Measurements from ENCODE around the gene CLDN9. TPM values are rescaled to one million over a fixed set of nuclear protein-coding genes. Genes with fewer than 3 reads are reported as not detected.
A peak's percentile ranks its signal among the peaks of the same experiment; 100 is the strongest.

The CLDN9 gene
- total RNA-seq, 1 experiment from 2014 or later, result not detected

GRCh38 chr16:3035972-3036725 lies 23.4 kb downstream of the CLDN9 start:
- no TSS peak for BruUV-seq (replicated peaks)
- H3K27me3 ChIP-seq (replicated peaks; ENCODE audit: insufficient read depth, low read depth, low read length, poor library complexity), result peaks cover 68% of the 10 kb centered on the region
- H3K36me3 ChIP-seq (ENCODE audit: insufficient read depth, low read length, poor library complexity, severe bottlenecking), result no peaks in the 10 kb centered on the region
- H3K4me1 ChIP-seq (ENCODE audit: insufficient read depth, low read length, poor library complexity, severe bottlenecking), result no peaks in the 10 kb centered on the region
- TF ChIP-seq EZH2 (IDR thresholded peaks at IDR 0.05; ENCODE audit: borderline replicate concordance, low read depth, low read length, poor library complexity, severe bottlenecking) (peak; percentile 59), CTCF (conservative IDR thresholded peaks at IDR 0.05; ENCODE audit: low read depth, low read length) (no peak)
- POLR2A ChIA-PET (ENCODE audit: low non-redundant PET), result no interaction called here
- H3K4me3 ChIP-seq (ENCODE audit: low read depth, low read length, poor library complexity, severe bottlenecking), result no peak overlapping the region
- no peak overlapping the region for H3K27ac ChIP-seq (ENCODE audit: low read depth, low read length, poor library complexity, severe bottlenecking)
- intact Hi-C loops (cut with micrococcal nuclease; ENCODE audit: unreplicated experiment), result no loop called here
- no peaks in the 10 kb centered on the region for H3K9me3 ChIP-seq (ENCODE audit: low read depth, low read length, poor library complexity, severe bottlenecking)
- CTCF ChIA-PET, result interaction anchor here (0.6 kb wide), 1 partner anchor 20 kb away, joined by 9 read pairs; no protein-coding TSS in a partner anchor
- DNase-seq (ENCODE audit: low spot score), result no peak

- Histone ChIP-seq H3K36me3 (ENCODE audit: insufficient read depth, low read length, poor library complexity, severe bottlenecking) (no peaks in the 10 kb centered on the region), H3K9me3 (ENCODE audit: low read depth, low read length, poor library complexity, severe bottlenecking) (no peaks in the 10 kb centered on the region), H3K4me1 (ENCODE audit: insufficient read depth, low read length, poor library complexity, severe bottlenecking) (no peaks in the 10 kb centered on the region), H3K27ac (ENCODE audit: low read depth, low read length, poor library complexity, severe bottlenecking) (no peak within 1 kb of the TSS), H3K27me3 (replicated peaks; ENCODE audit: insufficient read depth, low read depth, low read length, poor library complexity) (peaks cover 68% of the 10 kb centered on the region), H3K4me3 (ENCODE audit: low read depth, low read length, poor library complexity, severe bottlenecking) (no peak within 1 kb of the TSS)
- no TSS peak for BruUV-seq (replicated peaks)
- intact Hi-C loops (cut with micrococcal nuclease; ENCODE audit: unreplicated experiment), result no loop called here
- TF ChIP-seq EZH2 (IDR thresholded peaks at IDR 0.05; ENCODE audit: borderline replicate concordance, low read depth, low read length, poor library complexity, severe bottlenecking), result peak; percentile 91
- no peak for TF ChIP-seq CTCF (conservative IDR thresholded peaks at IDR 0.05; ENCODE audit: low read depth, low read length)
- DNase-seq (ENCODE audit: low spot score), result no peak
- ChIA-PET POLR2A (ENCODE audit: low non-redundant PET) (no interaction called here), CTCF (interaction anchor here (0.6 kb wide), 1 partner anchor 19 kb away, joined by 9 read pairs; no protein-coding TSS in a partner anchor)
Measured at GRCh38 chr16:3036726-3037315, 24.1 kb downstream of the CLDN9 start, which contains the start of gene BICDL2. TSS of gene BICDL2 (minus strand) at chr16:3036944. CDS start at chr16:3035496, 1,448 bp downstream.

- DNase-seq (ENCODE audit: low spot score), result no peak
- H3K36me3 ChIP-seq (ENCODE audit: insufficient read depth, low read length, poor library complexity, severe bottlenecking), result no peaks in the 10 kb centered on the region
- TF ChIP-seq EZH2 (IDR thresholded peaks at IDR 0.05; ENCODE audit: borderline replicate concordance, low read depth, low read length, poor library complexity, severe bottlenecking) (peak; percentile 8), CTCF (conservative IDR thresholded peaks at IDR 0.05; ENCODE audit: low read depth, low read length) (no peak)
- H3K9me3 ChIP-seq (ENCODE audit: low read depth, low read length, poor library complexity, severe bottlenecking), result no peaks in the 10 kb centered on the region
- ChIA-PET CTCF (no interaction called here), POLR2A (ENCODE audit: low non-redundant PET) (no interaction called here)
- intact Hi-C loops (cut with micrococcal nuclease; ENCODE audit: unreplicated experiment), result no loop called here
- no peak overlapping the region for H3K27ac ChIP-seq (ENCODE audit: low read depth, low read length, poor library complexity, severe bottlenecking)
- BruUV-seq (replicated peaks), result no TSS peak
- H3K27me3 ChIP-seq (replicated peaks; ENCODE audit: insufficient read depth, low read depth, low read length, poor library complexity), result peaks cover 56% of the 10 kb centered on the region
- H3K4me3 ChIP-seq (ENCODE audit: low read depth, low read length, poor library complexity, severe bottlenecking), result no peak overlapping the region
- no peaks in the 10 kb centered on the region for H3K4me1 ChIP-seq (ENCODE audit: insufficient read depth, low read length, poor library complexity, severe bottlenecking)
Measured at GRCh38 chr16:3038256-3038655, 25.5 kb downstream of the CLDN9 start.

All from A673 (cell line).